ENCODE results near the gene GZMM. TPM values are rescaled to one million over a fixed set of nuclear protein-coding genes. Genes with fewer than 3 reads are reported as not detected.

The GZMM gene
- total and polyA plus RNA-seq, 2 of the 13 experiments (the other 11 are each of a cell fraction or from before 2014, with no cell fraction given) = 0.07 TPM; not detected in 1

GRCh38 chr19:572140-572742 lies 28.4 kb downstream of the GZMM start, which contains the start of gene BSG (continued):
- TF ChIP-seq ZNF124 (CRISPR knock-in tag; IDR thresholded peaks at IDR 0.05) = peak; percentile 18; the same call in 1 of the 2 replicates
- no peak for TF ChIP-seq POGZ (CRISPR knock-in tag; IDR thresholded peaks at IDR 0.05)
- TF ChIP-seq GMEB1 (CRISPR knock-in tag; IDR thresholded peaks at IDR 0.05; ENCODE audit: borderline replicate concordance) = peak; percentile 91
- peak; percentile 99 for TF ChIP-seq BHLHE40 (IDR thresholded peaks at IDR 0.05; ENCODE audit: low read length)
- no peak for TF ChIP-seq U2AF2 (IDR thresholded peaks at IDR 0.05; ENCODE audit: low read depth, low read length)
- peak; percentile 67; the same call in 1 of the 2 replicates for TF ChIP-seq SALL1 (CRISPR knock-in tag; IDR thresholded peaks at IDR 0.05)
- peak; percentile 94 for TF ChIP-seq RFX1 (IDR thresholded peaks at IDR 0.05)
- no peak for TF ChIP-seq ZNF839 (CRISPR knock-in tag; IDR thresholded peaks at IDR 0.05; ENCODE audit: borderline replicate concordance)
- TF ChIP-seq, protein P1, sequence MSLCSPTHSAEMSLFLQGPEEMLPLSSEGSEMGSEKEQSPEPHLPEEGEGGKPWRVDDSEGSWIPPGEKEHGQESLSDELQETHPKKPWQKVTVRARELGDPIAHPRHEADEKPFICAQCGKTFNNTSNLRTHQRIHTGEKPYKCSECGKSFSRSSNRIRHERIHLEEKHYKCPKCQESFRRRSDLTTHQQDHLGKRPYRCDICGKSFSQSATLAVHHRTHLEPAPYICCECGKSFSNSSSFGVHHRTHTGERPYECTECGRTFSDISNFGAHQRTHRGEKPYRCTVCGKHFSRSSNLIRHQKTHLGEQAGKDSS (CRISPR knock-in tag; IDR thresholded peaks at IDR 0.05; ENCODE audit: borderline replicate concordance, low read depth) = peak; percentile 51
- TF ChIP-seq, protein P2, sequence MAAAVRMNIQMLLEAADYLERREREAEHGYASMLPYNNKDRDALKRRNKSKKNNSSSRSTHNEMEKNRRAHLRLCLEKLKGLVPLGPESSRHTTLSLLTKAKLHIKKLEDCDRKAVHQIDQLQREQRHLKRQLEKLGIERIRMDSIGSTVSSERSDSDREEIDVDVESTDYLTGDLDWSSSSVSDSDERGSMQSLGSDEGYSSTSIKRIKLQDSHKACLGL (CRISPR knock-in tag; IDR thresholded peaks at IDR 0.05) = peak; percentile 23; the same call in 1 of the 2 replicates
- TF ChIP-seq, protein P3, sequence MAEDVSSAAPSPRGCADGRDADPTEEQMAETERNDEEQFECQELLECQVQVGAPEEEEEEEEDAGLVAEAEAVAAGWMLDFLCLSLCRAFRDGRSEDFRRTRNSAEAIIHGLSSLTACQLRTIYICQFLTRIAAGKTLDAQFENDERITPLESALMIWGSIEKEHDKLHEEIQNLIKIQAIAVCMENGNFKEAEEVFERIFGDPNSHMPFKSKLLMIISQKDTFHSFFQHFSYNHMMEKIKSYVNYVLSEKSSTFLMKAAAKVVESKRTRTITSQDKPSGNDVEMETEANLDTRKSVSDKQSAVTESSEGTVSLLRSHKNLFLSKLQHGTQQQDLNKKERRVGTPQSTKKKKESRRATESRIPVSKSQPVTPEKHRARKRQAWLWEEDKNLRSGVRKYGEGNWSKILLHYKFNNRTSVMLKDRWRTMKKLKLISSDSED (CRISPR knock-in tag; IDR thresholded peaks at IDR 0.05) = no peak
- TF ChIP-seq SMAD3 (CRISPR knock-in tag; IDR thresholded peaks at IDR 0.05) = 0 out of 2 replicates have a peak, but pooled peaks have one; percentile 14
- TF ChIP-seq TEAD2 (CRISPR knock-in tag; IDR thresholded peaks at IDR 0.05) = 0 out of 2 replicates have a peak, but pooled peaks have one; percentile 22
- TF ChIP-seq ZNF430 (CRISPR knock-in tag; IDR thresholded peaks at IDR 0.05) = peak; percentile 36; the same call in 1 of the 2 replicates
- 0 out of 2 replicates have a peak, but pooled peaks have one; percentile 46 for TF ChIP-seq ZNF616 (CRISPR knock-in tag; IDR thresholded peaks at IDR 0.05; ENCODE audit: low read depth)
- TF ChIP-seq SPEN (CRISPR knock-in tag; IDR thresholded peaks at IDR 0.05; ENCODE audit: low read depth) = peak; percentile 54; the same call in 1 of the 2 replicates
- TF ChIP-seq SCMH1 (CRISPR knock-in tag; IDR thresholded peaks at IDR 0.05; ENCODE audit: borderline replicate concordance) = no peak
- TF ChIP-seq ZBTB42 (CRISPR knock-in tag; IDR thresholded peaks at IDR 0.05) = peak; percentile 27; the same call in 1 of the 2 replicates
- peak; percentile 60; the same call in 1 of the 2 replicates for TF ChIP-seq KDM5B (CRISPR knock-in tag; IDR thresholded peaks at IDR 0.05; ENCODE audit: borderline replicate concordance)
- TF ChIP-seq SALL2 (CRISPR knock-in tag; IDR thresholded peaks at IDR 0.05) = peak; percentile 81; the same call in 1 of the 2 replicates
- TF ChIP-seq PHF8 (CRISPR knock-in tag; IDR thresholded peaks at IDR 0.05) = peak; percentile 73
- TF ChIP-seq ZNF777 (CRISPR knock-in tag; IDR thresholded peaks at IDR 0.05) = peak; percentile 23; the same call in 1 of the 2 replicates
- peak; percentile 16; the same call in 1 of the 2 replicates for TF ChIP-seq NCOA2 (CRISPR knock-in tag; IDR thresholded peaks at IDR 0.05)
- peak; percentile 7; the same call in 1 of the 2 replicates for TF ChIP-seq PHF20 (CRISPR knock-in tag; IDR thresholded peaks at IDR 0.05)
- TF ChIP-seq ZNF282 (IDR thresholded peaks at IDR 0.05; ENCODE audit: partially characterized antibody) = no peak
- TF ChIP-seq ZSCAN22 (CRISPR knock-in tag; IDR thresholded peaks at IDR 0.05) = no peak
- peak; percentile 84 for TF ChIP-seq RFX3 (CRISPR knock-in tag; IDR thresholded peaks at IDR 0.05)

Measured in HepG2 (cell line).